ENCODE data around the gene DDX52.
A peak's percentile ranks its signal among the peaks of the same experiment; 100 is the strongest.

DDX52 gene

DNA sequence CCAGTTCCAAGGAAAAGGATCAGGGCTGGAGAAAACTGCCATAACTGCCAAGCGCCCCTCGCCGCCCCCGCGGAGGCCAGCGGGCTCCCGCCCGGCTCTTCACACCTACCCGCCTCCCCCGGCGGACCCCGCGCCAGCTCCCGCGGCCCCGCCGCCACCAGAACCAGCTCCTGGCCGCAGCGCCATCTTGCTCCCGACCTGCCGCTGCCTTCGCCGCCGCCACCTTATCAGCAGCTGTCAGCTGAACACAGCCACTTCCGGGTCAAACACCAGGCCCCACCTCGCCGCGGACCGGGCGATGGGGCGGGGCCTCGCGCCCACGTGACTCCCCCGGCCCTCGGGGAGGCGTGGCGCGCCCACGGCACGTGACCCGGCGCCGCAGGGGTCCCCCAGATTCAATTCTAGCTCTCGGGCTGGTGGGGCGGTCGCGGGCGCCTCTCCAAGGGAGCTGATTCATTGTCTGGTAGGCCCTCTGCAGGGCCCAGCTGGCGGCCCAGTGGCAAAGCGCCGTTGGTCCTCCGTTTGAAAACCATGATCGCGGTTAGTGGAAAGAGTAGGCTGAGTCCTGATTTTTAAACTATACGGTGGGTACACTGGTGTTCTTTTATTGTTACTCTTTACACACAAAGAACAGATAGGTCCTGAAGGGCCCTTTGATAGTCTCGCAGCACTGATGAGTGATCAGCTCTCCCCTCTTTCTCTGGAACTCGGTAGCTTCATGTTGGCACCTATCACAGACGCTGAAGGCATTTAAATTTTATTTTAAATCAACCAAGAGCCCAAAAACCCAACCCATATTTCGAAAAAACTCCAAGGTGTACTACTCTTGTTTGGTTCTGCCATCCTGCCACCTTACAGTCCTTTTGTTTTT lies 33.8 kb downstream of the DDX52 start, which contains the start of gene SYNRG:
Gene SYNRG, minus strand, starts transcription at position 249 of the 871 bp plus-strand sequence. Its CDS starts 63 bp downstream, at position 186.
- TF ChIP-seq CTCF (IDR thresholded peaks at IDR 0.05) = peak; percentile 13; the same call in 1 of the 2 replicates

GRCh38 chr17:37608351-37609169 lies 34.7 kb downstream of the DDX52 start:
- no peak for TF ChIP-seq CTCF (IDR thresholded peaks at IDR 0.05)

DNA sequence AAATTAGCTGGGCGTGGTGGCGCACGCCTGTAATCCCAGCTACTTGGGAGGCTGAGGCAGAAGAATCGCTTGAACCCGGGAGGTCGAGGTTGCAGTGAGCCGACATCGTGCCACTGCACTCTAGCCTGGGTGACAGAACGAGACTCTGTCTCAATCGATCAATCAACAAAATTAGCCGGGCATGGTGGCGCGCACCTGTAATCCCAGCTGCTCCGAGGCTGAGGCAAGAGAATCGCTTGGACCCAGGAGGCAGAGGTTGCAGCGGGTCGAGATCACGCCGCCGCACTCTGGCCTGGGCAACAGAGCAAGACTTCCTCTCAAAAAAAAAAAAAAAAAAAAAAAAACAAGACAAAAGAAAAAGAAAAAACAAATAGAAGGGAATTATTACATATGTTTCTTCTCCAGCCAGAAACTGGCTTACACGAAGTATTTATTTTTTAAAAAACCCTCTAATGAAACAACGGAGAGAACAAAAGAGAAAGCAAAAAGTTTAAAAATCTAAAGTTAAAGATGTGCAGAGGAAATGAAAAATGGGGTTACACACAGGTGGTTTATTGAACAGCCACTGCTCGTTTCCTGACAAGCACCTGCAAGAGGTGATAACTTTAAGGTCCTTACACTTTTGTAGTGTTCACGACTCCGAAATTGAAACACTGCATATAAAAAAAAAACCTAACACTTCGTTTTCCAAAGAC lies 35.5 kb downstream of the DDX52 start:
- TF ChIP-seq CTCF (IDR thresholded peaks at IDR 0.05) = no peak

DNA sequence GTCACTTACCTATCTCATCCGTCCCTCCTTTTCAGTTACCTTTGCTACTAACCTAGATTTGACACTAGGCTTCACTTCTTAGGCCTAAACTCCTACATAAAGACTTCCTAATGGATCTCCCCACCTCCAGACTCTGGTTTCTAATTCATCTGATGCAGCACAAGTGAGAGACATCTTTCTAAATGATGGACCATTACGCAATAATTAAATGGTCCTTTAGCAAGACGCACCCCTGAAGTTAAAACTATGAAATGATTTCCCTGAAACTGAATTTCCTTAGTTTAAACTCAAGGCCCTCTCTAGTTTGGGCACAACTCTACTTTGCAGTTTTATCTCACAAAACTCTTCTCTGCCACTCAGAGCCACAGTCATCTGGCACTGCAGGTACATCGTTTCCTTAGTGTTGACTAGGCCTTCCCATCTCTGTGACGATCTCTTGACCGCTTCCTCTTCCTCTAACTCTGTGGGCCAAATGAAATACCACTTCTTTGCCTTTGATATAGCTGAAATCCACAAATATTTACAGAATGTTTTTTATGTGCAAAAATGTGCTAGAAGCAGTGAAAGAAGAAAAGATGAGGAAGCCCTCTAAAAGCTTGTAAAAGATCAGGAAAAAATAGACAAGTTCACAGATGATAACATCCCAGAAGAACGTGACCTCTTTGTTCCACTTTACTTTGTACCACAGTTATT lies 37.3 kb downstream of the DDX52 start:
- no peak for TF ChIP-seq CTCF (IDR thresholded peaks at IDR 0.05)

- TF ChIP-seq CTCF (IDR thresholded peaks at IDR 0.05) = no peak
Observed at GRCh38 chr17:37605081-37605480, 38.2 kb downstream of the DDX52 start.

DNA sequence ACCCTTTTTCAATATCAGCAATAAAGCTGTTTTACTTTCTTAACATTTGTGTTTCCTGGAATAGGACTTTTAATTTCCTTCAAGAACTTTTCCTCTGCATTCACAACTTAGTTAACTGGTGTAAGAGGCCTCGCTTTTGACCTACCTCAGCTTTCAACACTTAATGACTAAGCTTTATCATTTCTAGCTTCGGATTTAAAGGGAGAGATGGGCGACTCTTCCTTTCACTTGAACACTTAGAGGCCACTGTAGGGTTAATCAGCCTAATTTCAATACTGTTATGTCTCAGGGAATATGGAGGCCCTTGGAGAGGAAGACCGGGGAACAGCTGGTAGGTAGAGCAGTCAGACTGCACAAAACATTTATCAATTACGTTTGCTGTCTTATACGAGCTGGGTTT lies 38.7 kb downstream of the DDX52 start:
- no peak for TF ChIP-seq CTCF (IDR thresholded peaks at IDR 0.05)

DNA sequence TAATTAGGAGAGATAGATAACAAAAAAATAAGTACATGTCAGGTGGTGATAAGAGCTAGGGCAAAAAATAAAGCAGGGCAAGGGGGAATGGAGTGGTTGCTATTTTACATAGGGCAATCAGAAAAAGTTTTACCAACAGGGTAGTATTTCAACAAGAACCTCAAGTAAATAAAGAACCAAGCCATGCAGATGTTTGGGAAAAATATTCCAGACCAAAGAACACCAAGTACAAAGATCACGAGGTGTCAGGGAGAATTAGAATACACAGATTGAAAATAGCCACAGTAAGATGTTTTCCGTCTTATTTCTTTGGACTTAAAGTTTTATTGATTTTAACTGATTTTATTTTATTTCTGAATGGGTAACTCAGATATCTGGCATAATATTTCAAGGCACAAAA lies 45.1 kb downstream of the DDX52 start:
- no peak for TF ChIP-seq CTCF (IDR thresholded peaks at IDR 0.05)

Measured in LNCAP (cell line).